HG03558 (cell line): ENCODE results near the gene FANCC.

ENCODE experiments used
- ATAC-seq: cut with Tn5 transposase; IDR thresholded peaks from one replicate; pipeline ENCODE4 v1.9.1; 2021; ENCODE audit warnings: moderate number of reproducible peaks; ENCODE audit not compliant: unreplicated experiment; ENCODE audit errors: extremely low read depth

Gene FANCC

GRCh38 chr9:95057101-95057500 is 260.4 kb downstream of the FANCC start:
- ATAC-seq: no peak

DNA sequence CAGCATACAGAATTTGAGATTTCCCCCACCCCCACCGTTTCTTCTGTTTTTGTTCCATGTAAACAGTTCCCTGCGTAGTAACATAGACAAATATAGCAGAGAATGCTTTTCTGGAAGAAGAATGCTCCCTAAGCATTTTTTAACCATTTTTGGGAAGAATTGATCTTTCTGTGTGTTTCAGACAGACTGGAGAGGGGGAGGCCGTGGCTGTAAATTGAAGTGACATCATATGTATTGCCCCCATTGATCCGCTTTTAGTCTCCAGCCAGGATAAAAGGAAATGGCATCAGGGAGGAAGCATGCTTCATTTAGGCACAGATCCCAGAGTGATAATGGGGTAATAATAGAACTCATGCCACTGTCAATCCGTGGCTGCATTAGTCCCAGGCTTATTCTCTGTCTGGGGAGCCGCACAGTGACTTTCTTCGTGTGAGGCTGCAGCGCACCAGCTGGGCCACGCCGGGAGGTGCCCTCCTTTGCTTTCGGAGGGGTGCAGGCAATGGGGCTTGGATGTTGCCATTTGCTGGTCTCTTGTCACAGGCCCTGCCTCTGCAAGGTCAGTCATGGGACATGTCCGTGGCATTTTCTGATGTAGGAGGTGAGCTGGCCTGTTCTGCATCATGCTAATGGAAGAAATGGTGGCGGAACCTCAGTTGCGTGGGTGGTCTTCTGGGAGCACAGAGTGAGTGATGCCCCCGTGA is 261.5 kb downstream of the FANCC start:
- no peak for ATAC-seq

GRCh38 chr9:95055334-95055850 is 262.1 kb downstream of the FANCC start:
- ATAC-seq: no peak

DNA sequence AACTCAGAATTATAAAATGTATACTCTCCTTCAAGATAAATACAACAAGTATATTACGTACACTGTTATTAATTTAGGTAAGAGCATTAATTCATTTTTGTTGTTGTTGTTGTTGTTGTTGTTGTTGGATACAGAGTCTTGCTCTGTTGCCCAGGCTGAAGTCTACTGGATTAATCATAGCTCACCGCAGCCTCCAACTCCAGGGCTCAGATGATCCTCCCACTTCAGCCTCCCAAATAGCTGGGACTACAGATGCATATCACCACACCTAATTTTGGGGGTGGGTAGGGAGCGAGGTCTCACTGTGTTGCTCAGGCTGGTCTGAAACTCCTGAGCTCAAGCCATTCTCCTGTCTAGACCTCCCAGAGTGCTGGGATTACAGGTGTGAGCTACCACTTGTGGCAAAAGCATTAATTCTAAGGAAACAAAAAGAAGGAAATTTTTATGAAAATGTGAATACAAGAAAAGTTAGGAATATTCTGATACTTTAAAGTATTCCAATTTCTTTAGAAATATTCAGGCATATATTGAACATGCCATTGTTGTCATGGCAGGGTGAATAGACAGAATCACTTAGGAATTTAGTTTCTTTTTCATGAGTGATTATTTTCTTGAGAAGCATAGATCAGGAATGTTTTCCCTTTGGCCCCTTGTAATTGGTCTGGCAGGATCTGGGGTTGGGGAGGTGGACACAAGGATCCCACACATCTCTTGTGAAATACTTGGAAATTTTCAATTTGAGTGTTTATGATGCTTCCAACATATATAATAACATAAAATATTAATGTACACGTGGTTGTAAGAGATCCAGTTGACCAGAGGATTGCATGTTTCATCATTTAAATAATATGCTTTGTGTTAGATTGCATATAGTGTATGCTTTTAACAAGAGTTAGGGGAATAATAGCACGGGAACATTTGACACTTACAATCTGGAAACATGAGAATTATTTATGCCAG is 263.6 kb downstream of the FANCC start:
- ATAC-seq: no peak

GRCh38 chr9:95049761-95050160 is 267.7 kb downstream of the FANCC start:
- no peak for ATAC-seq
